Esophagus (tissue), 2 donors: ENCODE results near the gene TM9SF4. TPM values are rescaled to one million over a fixed set of nuclear protein-coding genes. Genes with fewer than 3 reads are reported as not detected.

ENCODE experiments used
- H3K27ac ChIP-seq, 2 donors: one replicate each; pipeline ENCODE4 v1.5.1; 2013; ENCODE audit warnings: low read depth in 2 of 2, mild to moderate bottlenecking in 2 of 2, inconsistent platforms in 1 of 2, low read length in 1 of 2, moderate library complexity in 1 of 2
- H3K27me3 ChIP-seq, 2 donors: one replicate each; pipeline ENCODE4 v1.6.1; 2013; ENCODE audit warnings: low read length in 2 of 2, control low read depth in 1 of 2, mild to moderate bottlenecking in 1 of 2; ENCODE audit not compliant: insufficient read depth in 2 of 2, control insufficient read depth in 1 of 2
- H3K36me3 ChIP-seq, 2 donors: one replicate each; pipeline ENCODE4 v1.6.1; 2013; ENCODE audit warnings: low read length in 1 of 2; ENCODE audit not compliant: control insufficient read depth in 2 of 2, insufficient read depth in 2 of 2
- H3K4me1 ChIP-seq, 2 donors: one replicate each; pipeline ENCODE4 v1.6.1; 2013; ENCODE audit warnings: low read length in 1 of 2; ENCODE audit not compliant: control insufficient read depth in 2 of 2, insufficient read depth in 2 of 2
- H3K4me3 ChIP-seq, 2 donors: one replicate each; pipeline ENCODE4 v1.5.1; 2013; ENCODE audit warnings: low read length in 2 of 2, mild to moderate bottlenecking in 2 of 2, low read depth in 1 of 2, moderate library complexity in 1 of 2
- H3K9me3 ChIP-seq, 2 donors: one replicate each; pipeline ENCODE4 v1.6.1; 2013; ENCODE audit warnings: mild to moderate bottlenecking in 2 of 2, low read depth in 1 of 2, low read length in 1 of 2, moderate library complexity in 1 of 2; ENCODE audit not compliant: control insufficient read depth in 2 of 2, insufficient read depth in 1 of 2
- WGBS, 2 donors: extraction: QIAGEN DNeasy Blood & Tissue Kit; methylation state at CpG; one replicate each; pipeline ENCODE4 v1.1.7; 2013; 5-methylcytosine and 5-hydroxymethylcytosine counted together
- polyA plus RNA-seq, 2 donors: library from polyadenylated mRNA; stranded (reverse); fragments of 200-250 nt; gene quantifications; one replicate each; pipeline ENCODE4 v1.2.3, GENCODE V29; 2013
- donor health status: healthy with polysubstance abuse.
- donor health status: Bipolar disorder and iron deficiency.

Gene TM9SF4
- polyA plus RNA-seq, 2 donors, result 22.9 to 26.6 TPM

DNA sequence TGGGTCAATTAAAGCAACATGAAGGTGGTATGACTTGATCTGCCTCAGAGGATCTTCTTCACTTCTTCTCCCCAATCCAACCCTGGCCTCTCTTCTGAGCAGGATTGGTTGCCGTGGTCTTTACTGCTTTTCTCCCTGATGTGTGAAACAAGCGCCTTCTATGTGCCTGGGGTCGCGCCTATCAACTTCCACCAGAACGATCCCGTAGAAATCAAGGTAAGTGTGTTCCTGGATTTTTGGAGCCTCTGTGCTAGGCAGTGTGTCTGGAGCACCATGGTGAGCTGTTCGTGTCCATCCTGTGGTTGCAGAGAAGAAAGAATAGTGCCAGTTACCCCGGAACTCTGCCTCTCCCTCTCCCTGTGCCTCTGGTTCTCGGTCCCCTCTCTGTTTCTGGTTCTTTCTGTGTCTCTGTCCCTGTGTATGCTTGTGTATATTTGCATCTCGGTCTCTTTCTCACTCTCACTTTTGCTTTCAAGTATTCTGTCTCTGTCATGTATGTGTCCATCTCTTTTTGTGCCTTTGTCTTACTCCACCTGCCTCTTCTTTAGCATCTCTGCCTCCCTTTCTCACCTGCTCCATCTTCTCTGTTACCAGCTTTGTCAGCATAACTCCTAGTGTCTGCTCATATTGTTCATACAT is 23.5 kb downstream of the TM9SF4 start:
- Histone ChIP-seq H3K4me3 (no peak overlapping the region), H3K27me3 (no peaks in the 10 kb centered on the region), H3K9me3 (no peaks in the 10 kb centered on the region), H3K27ac (no peak overlapping the region), H3K4me1 (no peaks in the 10 kb centered on the region), H3K36me3 (peaks cover 15 to 34% of the 10 kb centered on the region in 2 donors)
- 94 to 95% methylated on average over 10 of the region's 10 CpGs for WGBS, 2 donors

DNA sequence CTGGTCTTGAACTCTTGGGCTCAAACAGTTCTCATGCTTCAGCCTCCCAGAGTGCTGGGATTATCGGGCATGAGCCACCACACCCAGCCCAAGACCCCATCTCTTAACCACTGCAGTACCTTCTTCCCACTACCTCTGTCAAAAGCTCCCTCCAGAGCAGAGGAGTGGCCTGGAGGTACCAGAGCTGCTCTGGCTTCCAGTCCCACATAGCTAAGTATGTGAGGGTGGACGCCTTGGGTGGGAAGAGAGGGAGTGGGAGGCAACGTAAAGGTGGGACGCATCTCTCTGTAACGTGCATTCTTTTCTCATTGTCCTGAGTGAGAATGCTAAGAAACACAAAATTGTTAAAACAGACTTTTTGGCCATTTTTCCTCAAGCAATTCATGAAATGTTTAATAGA is 24.5 kb downstream of the TM9SF4 start:
- 93 to 97% methylated on average over 5 of the region's 5 CpGs for WGBS, 2 donors
- no peak overlapping the region for H3K27ac ChIP-seq
- no peaks in the 10 kb centered on the region for H3K9me3 ChIP-seq
- peaks cover 20 to 35% of the 10 kb centered on the region in 2 donors for H3K36me3 ChIP-seq
- no peaks in the 10 kb centered on the region for H3K27me3 ChIP-seq
- H3K4me3 ChIP-seq, result no peak overlapping the region
- H3K4me1 ChIP-seq, result no peaks in the 10 kb centered on the region

DNA sequence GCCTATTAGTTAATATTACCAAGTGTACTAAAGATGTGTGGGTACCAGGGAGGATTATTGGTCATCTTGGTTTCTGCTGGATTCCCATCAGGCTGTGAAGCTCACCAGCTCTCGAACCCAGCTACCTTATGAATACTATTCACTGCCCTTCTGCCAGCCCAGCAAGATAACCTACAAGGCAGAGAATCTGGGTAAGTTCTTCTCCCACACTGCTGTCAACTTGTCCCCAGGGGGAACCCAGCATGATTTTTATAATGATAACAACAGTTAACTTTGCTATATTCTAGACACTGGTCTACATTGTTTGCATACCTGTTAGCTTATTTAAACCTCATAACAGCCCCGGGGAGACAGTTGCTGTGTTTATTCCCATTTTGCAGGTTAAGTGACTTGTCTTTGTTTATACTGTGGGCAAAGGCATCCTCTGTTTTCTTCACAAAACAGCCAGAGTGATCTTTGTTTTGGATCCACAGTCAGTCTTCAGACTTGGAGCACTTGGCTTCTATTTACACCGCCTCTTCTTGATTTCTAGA is 26.5 kb downstream of the TM9SF4 start:
- no peaks in the 10 kb centered on the region for H3K4me1 ChIP-seq
- H3K27me3 ChIP-seq, result no peaks in the 10 kb centered on the region
- peaks cover 33 to 41% of the 10 kb centered on the region in 2 donors for H3K36me3 ChIP-seq
- H3K4me3 ChIP-seq, result no peak overlapping the region
- no peak overlapping the region for H3K27ac ChIP-seq
- WGBS, 2 donors, result 86 to 92% methylated on average over 3 of the region's 3 CpGs
- no peaks in the 10 kb centered on the region for H3K9me3 ChIP-seq

DNA sequence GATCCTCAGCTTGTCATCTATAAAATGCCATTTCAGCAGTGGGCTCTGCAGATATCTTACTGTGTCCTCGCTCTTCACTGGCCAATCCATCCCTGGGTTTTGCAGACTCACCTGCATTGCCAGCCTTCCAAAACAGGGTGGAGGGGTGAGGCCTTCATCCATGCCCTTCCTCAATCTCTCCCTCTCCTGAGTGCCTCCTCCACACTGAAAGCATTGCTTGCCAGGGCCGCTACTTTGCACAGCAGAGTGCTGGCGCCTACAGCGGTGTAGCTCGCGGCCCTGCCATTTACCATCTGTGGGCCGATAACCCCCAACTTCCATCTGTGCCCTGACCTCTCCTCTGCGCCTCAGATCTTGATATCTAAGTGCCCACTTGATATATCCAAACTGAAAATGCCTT is 29.4 kb downstream of the TM9SF4 start:
- H3K36me3 ChIP-seq, result peaks cover 52 to 53% of the 10 kb centered on the region in 2 donors
- whole genome bisulfite sequencing, 2 donors, result 97 to 98% methylated on average over 8 of the region's 8 CpGs
- no peaks in the 10 kb centered on the region for H3K9me3 ChIP-seq
- H3K27ac ChIP-seq, result no peak overlapping the region
- no peak overlapping the region for H3K4me3 ChIP-seq
- H3K27me3 ChIP-seq, result no peaks in the 10 kb centered on the region
- no peaks in the 10 kb centered on the region for H3K4me1 ChIP-seq

DNA sequence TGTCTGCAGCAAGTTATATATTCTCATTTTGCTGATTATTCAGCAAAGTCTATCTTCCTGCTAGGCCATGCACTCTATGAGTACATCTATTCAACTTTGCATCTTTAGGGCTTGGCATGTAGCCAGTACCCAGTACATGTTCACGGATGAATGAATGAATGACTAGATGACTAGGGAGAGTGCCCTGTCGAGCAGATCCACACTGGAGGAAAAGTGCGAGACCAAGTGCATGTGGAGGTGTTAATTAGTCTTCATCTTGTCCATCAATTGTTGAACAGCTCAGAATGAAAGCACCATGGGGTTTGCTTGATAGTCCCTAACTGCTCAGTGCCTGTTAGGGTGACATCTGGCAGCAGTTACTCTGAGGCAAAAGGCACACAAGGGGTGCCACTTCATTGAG is 30.4 kb downstream of the TM9SF4 start:
- H3K36me3 ChIP-seq, result peaks cover 57 to 58% of the 10 kb centered on the region in 2 donors
- WGBS, 2 donors, result 76 to 79% methylated on average over 3 of the region's 3 CpGs

DNA sequence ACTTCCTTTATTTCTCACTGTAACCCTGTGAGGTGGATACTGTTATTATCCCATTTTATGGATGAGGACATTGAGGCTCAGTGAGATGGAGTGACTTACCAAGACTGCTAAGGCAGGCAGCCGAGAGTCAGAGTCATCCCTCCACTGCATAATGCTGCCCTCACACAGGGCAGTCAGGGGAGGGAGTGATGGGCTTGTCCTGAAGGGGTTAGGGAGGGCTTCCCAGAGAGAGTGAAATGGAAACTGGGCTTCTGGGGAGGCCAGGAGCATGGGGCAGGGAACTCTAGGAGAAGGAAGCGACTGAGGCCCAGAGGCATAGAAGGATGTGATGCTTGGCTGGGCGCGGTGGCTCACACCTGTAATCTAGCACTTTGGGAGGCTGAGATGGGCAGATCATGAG is 31.1 kb downstream of the TM9SF4 start:
- Histone ChIP-seq H3K27me3 (no peaks in the 10 kb centered on the region), H3K9me3 (no peaks in the 10 kb centered on the region), H3K36me3 (peaks cover 63 to 64% of the 10 kb centered on the region in 2 donors), H3K4me3 (no peak overlapping the region), H3K4me1 (no peaks in the 10 kb centered on the region), H3K27ac (no peak overlapping the region)
- WGBS, 2 donors, result 73 to 94% methylated on average over 4 of the region's 4 CpGs

More for the DNA sequence above, 30.4 kb downstream of the TM9SF4 start:
- no peaks in the 10 kb centered on the region for H3K9me3 ChIP-seq
- no peak overlapping the region for H3K27ac ChIP-seq
- no peaks in the 10 kb centered on the region for H3K4me1 ChIP-seq
- no peak overlapping the region for H3K4me3 ChIP-seq
- no peaks in the 10 kb centered on the region for H3K27me3 ChIP-seq

DNA sequence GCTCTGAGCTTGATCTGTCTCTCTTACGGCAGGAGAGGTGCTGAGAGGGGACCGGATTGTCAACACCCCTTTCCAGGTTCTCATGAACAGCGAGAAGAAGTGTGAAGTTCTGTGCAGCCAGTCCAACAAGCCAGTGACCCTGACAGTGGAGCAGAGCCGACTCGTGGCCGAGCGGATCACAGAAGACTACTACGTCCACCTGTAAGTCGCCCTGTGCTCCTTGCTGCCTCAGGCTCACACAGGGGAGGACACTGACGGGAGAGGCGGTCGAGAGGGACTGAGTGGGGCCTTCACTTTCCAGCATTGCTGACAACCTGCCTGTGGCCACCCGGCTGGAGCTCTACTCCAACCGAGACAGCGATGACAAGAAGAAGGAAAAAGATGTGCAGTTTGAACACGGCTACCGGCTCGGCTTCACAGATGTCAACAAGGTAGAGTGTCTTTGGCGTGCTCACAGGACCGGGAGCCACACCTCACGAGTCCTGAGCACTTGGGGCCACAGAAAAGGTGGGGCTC is 32.0 kb downstream of the TM9SF4 start:
- no peaks in the 10 kb centered on the region for H3K4me1 ChIP-seq

DNA sequence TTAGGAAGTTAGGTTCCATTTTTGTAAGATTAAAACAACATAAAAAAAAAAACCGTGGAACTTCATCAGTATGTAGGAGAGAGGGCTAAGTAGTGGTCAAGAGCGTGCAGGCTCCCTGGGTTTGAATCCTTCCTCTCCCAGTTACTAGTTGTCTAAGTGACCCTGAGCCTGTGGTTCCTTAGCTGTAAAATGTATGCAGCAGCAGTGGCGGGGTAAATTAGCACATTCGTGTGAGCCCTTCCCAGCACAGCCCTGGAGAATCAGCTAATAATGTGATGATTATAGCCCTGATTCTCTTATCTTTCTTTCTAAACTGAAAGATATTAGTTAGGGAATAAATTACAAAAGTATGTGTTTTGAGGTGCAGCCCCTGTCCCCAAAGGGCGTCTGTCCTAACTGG is 32.6 kb downstream of the TM9SF4 start:
- H3K4me1 ChIP-seq, result no peaks in the 10 kb centered on the region
- H3K27ac ChIP-seq, result no peak overlapping the region
- no peaks in the 10 kb centered on the region for H3K27me3 ChIP-seq
- no peak overlapping the region for H3K4me3 ChIP-seq
- WGBS, 2 donors, result 92 to 93% methylated on average over 5 of the region's 5 CpGs
- H3K36me3 ChIP-seq, result peaks cover 61 to 70% of the 10 kb centered on the region in 2 donors
- H3K9me3 ChIP-seq, result no peaks in the 10 kb centered on the region

More for the DNA sequence above, 32.0 kb downstream of the TM9SF4 start:
- H3K4me3 ChIP-seq, result no peak overlapping the region
- H3K27me3 ChIP-seq, result no peaks in the 10 kb centered on the region
- WGBS, 2 donors, result 94 to 95% methylated on average over 21 of the region's 21 CpGs
- no peak overlapping the region for H3K27ac ChIP-seq
- H3K36me3 ChIP-seq, result peaks cover 65 to 72% of the 10 kb centered on the region in 2 donors
- H3K9me3 ChIP-seq, result no peaks in the 10 kb centered on the region

DNA sequence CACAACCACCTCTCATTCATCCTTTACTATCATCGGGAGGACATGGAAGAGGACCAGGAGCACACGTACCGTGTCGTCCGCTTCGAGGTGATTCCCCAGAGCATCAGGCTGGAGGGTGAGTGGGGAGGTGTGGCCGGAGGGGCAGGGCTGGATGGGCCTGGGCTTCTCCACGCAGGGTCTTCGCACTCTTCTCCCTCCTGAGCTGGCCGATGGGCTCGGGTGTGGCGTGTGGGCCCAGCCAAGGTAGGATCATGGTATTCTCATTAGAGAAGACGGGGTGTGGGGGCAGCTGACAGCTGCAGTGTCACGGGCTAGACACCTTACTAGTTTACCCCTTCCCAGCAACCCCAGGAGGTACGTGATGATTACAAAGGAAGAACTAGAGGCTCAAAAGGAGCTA is 33.5 kb downstream of the TM9SF4 start:
- 95 to 97% methylated on average over 12 to 15 of the region's 15 CpGs for WGBS, 2 donors

More for the DNA sequence above, 33.5 kb downstream of the TM9SF4 start:
- Histone ChIP-seq H3K27me3 (no peaks in the 10 kb centered on the region), H3K4me3 (no peak overlapping the region), H3K9me3 (no peaks in the 10 kb centered on the region), H3K4me1 (no peaks in the 10 kb centered on the region), H3K36me3 (peaks cover 53 to 66% of the 10 kb centered on the region in 2 donors), H3K27ac (no peak overlapping the region)
